ENCODE data around the gene TMEM255B.
A peak's percentile ranks its signal among the peaks of the same experiment; 100 is the strongest.

Gene TMEM255B

DNA sequence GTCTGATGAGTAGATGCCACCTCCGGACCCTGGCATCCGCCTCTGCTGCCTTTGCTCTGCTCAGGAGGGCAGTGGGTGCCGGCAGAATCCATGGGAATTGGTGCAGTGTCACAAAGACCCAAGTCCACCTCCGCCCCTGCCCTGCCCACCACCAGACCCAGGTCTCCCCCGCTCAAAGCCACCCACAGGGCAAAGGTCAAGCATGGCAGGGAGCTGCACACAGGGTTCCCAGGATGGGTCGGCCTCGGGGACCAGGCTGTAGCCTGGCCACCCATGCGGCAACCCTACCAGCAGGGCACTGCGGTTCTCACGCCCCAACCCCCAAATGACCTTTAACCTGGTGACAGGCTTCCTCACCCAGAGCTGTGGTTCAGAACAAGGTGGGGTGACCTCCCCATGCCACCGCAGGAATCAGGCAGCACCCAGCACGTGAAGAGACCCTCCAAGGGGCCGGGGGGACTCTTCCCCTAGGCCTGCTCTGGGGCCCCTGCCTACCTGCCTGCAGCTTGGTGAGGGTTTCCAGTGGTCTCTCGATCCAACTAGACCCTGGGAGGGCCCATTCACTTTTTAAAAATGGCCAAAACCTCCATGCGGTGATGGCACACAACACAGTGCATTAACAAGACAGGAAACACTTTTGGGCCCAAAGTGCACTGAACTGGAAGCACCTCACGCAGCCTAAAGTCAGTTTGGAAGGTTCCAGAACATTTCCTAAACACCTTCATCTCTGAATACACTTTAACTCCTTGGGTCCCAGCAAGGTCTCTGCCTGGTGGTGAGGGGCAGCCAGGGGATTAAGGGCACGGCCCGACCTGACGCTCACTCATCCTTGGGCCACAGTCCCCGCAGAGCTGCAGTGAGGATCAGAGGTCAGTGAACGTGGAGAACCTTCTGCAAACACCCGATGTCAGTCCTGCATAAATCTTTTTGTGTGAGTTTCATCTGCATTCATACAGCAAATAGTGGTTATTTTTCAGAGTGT lies 93.8 kb downstream of the TMEM255B start:
- no peak for DNase-seq

DNA sequence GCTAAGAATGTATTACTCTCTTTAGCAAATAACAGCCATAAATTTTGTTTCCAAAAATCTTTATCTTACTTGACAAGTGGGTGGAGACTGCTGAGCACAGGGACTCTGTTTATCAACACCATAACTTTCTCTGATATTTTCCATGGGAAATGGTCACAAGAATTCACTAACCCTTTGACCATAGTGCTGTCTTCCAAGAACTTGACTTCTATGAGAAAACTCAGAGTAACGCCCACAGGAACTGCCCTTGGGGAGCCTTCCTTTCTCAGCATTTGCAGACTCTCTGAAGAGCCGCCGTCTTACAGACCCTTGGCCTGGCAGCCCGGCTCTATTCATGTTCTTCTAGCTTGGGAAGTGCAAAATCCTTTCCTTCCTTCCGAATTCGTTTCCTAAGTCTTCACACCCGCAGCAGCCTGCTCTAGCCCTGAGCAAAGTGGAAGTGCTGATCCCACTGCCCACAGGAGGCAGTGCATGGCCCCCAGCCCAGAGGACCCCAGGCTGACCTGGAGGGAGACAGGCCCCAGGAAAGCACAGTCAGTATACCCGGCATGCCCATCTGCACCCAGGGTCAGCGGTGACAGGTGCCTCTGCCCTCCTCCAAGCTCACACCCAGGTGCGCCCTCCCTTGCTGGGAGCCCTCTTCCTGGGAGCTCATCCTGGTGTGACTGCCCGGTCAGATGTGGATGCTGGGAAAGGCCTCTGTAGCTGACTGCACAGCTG lies 94.7 kb downstream of the TMEM255B start:
- peak; percentile 34 for DNase-seq

DNA sequence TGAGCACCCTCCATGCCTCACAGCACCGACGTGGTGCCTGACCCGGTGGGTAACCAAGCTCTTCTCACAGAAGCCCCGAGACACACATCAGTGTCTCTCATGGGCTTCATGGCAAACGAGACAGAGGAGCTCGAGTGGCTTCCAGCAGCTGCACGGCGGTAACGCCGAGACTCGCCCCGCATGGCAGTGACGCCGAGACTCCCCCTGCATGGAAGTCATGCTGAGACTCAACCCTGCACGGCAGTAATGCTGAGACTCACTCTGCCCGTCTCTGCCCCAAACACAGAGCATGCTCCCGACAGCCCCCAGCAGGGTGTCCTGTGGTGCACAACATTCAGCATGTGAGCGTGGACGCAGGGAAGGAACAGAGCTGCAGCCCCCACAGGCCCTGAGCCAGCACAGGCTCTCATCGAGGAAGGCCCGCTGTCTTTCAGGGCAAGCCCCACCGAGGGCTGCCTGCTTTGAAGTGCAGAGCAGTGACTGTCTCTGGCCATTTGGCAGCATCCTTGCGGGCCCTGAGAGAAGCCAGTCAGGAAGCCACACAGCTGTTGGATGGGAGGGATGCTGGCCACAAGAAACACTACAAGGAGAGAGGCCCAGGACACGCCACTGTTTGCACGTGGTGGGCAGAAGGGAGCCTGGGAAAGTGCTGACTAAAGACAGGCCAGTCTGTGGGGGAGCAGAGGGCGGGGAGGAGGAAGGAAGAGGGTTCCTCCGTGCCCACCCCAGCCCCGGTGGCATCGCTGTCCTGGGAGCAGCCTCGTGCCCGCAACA lies 95.4 kb downstream of the TMEM255B start:
- DNase-seq: peak; percentile 65

DNA sequence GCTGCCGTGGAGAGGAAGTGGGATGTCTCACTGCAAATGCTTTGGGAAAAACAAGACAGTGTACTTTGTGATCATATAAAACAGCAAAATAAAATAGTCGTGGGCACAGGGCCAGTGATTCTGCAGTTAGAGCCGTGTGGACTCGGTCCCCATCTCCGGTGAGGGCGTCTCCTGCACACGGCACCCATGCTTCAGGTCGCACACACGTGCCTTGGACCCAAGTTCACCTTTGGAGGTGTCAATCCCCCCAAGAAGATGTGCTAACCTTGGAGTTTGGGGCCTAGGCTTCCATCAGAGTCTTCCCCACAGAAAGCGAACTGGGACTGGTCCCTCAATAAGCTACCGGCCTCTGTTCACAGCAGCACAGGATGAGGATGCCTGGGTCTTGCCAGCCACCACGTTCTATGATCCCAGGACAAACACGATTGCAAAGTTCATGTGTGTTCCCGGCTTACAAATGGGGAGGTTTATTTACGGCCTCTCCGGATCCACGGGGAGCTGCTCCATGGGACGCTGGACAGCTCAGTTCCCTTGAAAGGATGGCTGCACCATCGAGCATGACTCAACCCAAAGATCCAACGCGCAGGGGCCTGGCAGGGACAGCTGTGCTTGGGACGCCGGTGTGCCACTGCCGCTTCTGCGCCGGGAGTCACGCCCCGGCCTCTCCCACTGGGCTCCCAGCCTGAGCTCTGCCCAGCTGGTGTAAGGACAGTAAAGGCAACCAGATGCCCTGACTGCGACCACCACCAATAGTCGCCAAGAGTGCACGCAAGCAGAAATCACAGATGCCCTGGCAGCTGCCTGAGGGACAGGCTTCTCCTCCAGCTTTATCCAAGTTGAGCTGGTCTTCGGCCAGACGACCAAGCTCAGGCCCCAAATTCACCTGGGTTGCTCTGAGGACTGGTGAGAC lies 96.2 kb downstream of the TMEM255B start:
- no peak for DNase-seq

DNA sequence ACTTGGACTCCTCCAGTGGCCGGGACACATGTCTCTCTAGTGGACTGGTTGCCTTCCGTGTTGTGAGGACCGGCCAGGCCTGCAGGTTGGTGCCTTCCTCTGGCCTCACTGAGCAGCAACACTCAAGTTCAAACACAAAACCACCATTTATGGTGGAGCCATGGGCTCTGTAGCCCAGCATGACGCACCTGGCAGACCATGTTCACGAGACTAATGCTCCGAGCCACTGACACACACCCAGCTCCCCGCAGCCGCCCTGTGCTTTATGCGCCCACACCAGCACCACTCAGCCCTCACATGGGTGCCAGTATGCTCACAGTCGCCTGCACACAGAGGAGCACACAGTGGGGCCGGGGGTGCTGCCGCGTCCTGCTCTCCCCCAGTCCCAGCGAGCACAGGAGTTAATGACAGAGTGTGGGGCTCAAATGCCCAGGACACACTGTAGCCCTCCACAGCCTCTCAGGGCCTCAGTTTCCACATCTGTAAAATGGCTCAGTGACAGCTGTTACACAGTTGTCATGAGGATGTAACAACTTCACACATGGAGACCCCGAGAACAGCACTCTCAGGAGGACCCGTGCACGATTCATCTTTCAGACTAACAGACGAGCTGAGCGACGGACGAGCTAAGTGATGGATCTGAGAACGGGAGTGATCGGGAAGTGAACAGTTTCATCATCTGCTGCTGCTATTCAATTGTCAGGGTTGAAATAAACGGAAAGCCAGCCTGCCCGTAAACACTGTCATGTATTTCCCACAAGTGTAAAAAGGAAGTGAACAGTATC lies 97.1 kb downstream of the TMEM255B start:
- no peak for DNase-seq

DNA sequence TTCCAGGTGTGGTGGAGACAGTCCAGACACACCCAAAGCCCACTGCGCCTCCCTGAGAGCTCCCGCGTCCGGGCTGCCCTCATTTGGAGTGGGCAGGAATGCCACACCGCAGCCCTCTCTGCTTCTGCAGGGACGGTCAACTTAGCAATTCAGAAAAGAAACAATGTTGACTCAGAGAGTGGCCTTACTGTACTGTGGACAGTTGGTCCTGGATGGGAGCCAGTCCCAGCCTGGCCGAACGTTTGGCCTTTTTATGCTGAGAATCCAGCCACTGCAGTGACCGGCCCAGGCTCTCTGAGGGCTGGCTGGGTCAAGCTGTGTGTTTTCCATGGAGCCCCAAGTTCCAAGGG lies 97.7 kb downstream of the TMEM255B start:
- DNase-seq: no peak

DNA sequence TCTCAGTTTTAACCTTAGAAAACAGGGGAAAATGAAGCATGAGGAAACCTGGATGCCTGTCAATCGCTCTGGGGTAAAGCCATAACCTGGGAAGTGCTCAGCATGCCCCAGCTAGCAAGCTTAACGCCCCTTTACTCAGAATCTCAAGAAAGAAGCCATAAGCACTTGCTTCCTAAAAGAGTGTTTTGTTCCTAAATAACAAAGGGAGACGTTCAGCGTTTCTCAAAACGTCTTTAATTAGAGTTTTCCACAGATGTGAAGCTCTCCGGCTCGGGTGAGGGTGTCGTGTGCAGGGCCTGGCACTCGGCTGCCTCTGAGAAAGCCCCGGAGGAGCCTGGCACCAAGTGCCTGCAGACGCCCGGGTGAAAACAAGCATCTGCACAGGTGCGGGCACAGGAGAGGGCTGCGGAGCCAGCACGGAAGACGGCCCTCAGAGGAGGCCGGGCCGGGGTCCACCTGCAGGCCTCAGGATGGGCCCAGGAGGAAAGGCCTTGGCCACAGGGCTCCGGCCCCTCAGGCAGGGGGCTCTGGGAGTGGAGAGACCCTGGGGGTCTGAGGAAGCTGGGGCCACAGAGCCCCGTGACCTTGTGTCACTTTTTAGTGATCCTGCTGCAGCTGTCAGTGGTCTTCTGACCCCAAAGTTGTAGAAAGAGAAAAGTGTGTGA lies 98.6 kb downstream of the TMEM255B start:
- no peak for DNase-seq

DNA sequence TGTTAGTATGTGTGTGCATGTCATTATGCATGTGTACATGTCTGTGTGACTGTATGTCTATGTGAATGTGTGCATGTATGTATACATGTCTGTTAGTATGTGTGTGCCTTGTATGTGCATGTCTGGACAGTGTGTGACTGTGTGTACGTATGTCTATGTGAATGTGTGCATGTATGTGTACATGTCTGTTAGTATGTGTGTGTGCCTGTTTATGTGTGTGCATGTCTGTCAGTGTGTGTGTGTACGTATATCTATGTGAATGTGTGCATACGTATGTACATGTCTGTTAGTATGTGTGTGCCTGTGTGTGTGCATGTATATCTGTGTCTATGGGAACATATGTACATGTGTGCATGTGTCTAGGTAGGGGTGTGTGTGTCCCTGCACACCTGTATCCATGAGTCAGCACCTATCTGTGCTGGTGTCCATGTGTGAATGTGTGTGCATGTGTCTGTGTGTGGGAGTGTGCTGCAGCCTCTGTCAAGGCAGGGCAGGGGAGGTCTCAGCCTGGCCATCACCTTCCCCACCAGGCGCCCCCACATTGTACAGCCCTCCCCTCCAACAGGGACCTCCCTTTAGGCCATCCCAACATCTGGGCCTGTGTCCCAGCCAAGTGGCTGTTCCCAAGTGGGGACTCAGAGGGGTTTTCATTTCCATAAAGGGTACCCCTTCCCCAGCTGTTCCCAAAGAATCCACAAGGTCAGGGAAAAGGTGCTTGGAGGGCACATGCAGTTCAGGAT lies 100.5 kb downstream of the TMEM255B start:
- DNase-seq: no peak

DNA sequence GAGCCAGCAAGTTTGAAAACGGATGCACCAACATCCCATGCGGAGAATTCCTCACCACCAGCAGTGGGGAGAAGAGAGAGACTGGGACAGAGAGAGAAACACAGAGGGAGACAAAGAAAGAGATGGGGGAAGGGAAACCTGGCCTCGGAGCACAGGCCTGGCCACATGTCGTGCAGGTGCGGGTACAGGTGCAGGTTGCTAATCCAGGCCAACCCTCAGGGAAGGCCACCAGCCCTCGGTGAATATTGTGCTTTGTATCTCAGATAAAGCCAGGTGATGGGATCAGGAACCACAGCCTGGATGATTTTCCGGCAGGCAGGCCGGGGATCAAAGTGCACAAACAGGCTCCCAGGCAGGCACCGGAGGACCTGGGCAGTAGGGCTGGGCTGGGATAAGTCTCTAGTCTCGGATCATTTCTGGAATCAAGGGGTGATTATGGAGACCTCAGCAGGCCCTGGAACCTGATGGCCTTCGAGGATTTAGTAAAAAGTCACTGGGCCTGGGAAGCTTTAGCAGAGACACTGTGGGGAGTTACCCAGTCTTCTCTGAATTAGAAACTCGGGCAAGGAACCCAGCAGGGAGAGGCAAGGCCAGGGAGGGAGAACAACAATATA lies 101.1 kb downstream of the TMEM255B start:
- no peak for DNase-seq

DNA sequence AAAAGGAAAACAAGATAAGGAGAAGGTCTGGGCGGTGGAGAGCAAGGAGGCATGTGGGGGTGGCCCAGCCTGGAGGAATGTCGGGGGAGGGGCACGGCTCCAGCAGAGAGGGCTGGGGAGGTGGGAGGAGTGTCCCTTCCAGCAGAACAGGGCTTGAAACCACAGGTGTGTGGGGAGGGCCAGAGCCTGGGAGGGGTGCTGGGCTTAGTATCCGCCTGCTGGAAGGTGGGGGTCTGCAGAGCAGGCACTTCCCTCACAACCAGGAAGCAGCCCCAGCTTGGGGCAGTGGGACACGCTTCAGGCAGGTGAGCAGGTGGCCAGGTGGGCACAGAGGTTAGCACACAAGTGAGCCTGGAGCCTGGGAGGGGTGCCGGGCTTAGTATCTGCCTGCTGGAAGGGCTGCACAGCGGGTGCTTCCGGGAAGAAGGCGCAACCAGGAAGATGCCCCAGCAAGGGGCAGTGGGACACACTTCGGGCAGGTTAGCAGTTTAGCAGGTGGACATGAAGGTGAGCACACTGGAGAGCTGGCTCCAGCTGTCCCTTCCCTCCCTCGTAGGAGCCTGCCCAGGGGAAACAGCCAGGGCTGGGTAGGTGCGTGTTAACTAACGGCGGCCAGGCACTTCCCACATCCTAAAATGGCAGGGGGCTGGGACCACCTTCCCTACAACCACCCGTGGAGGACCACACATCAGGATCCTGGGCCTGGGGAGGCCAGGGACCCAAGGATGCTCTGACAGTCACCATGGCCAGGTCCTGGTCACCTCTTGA lies 101.8 kb downstream of the TMEM255B start:
- DNase-seq: no peak

DNA sequence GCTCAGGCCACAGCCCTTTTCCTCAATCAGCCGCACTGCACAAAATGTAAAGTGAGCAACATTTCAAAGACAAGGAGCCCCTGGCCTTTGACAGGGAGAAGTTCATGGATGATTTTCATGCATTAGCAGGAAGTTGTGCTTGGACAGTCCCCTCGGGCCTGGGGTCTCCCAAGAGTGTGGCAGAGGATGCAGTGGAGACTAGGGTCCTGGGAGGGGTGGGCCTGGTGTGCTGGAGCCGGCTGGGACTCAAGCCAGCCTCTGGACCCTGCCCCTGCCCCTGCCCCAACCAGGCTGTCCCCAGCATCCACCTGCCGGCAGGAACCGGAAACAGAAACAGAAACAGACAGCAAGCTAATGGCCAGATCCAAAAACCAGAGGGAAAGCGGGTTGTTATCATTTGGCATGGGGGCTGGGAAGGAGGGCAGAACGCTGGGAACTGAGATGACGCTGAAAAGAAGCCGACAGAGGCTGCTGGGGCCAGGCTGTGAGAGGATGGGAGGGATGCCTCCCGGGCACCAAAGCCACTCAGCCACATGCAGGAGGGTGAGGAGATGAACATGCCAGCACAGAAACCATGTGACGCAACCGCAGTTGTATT lies 102.5 kb downstream of the TMEM255B start:
- DNase-seq: peak; percentile 38

DNA sequence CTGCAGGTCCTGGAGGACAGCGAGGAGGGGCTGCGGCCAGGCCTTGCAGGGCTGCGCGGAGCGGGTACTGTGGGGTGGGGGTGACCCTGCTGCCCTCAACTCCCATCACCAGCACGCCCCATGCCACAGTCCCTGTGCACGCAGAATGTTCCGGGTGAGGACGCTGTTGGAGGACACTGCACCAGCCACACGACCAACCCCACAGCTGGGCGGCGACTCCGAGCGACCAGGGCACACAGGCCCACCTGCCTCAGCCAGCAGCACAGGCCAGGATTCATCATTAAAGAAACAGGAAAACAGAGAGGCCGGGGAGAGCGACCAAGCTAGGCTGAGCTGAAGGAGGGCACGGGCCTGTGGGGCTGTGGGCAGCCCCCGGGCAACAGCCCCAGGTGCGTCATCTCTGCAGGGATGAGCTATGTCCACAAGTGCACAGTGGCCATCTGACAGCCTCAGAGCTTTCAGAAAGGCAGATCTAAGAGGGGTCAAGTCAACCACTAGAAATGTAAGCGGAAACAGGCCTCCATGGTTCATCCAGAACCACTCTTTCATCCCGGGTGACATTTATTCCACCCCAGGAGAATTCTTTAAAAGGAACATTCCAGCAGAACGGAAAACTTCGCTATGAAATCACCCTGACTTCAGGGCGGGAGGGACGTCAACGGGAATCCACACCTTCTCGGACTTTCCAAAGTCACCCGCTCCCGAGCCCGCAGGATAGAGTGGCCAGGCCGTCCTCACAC lies 103.3 kb downstream of the TMEM255B start:
- DNase-seq: no peak

DNA sequence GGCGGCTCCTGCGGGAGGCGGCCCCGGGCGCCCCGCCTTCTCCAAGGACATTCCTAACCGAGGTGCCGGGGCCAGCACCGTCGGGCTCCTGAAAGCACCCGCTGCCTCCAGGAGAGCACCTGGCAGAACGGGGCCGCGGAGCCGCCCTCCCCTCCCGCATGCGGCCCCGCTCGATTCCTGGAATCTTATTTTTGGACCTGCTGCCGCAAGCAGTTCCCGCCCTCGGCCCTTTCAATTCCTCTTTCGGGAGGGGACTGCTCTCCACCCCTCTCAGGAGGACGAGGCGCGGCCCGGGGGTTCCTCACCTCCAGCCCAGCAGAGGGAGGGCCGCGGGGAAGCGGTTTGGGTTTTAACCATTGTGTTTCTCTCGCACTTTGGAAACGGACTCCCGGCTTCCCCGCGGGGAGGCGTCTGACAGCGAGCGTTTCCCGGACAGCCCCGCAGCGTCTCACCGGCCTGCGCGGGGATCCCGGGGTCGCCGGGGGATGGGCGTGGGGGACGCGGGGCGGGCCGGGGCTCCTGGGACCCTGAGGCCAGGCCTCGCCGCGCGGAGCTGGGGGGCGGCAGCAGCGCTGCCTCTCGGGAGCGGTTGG lies 104.0 kb downstream of the TMEM255B start:
- DNase-seq: peak; percentile 70

DNA sequence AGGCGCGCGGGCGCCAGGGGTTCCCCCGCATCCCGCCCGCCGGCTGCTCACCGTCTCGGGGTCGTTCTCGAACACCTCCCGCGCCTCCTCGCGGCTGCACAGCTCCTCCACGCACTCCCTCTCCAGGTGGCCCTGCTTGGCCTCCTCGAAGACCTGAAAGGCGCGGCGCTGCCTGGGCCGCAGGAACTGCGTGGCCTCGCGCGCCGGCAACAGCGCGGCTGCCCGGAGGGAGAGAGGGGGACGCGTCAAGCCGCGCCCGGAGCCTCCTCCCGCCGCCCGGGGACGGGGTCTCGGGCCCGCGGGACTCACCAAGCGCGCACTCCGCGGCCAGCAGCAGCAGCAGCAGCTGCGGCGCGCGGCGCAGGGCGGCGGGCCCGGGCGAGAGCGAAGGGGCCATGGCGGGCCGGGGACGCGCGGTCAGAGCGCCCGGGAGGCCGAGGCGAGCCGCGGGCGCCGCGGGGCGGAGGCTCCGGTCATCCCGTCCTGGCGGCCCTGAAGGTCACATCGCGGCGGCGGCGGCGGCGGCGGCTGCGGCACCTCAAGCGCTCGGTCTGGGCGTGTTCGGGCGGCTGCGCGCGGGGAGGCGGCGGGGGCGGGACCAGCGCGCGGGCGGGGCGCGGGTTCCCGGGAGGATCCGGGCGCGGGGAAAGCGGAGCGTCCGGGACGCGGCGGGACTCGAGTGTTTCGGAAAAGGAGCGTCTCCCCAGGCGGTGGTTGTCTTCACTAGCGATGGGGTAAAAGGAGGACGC lies 104.7 kb downstream of the TMEM255B start, which contains the start of gene GAS6:
TSS of gene GAS6 (minus strand) at position 553 of the 749 bp plus-strand sequence. CDS start at position 397, 156 bp downstream.
- peak; percentile 79 for DNase-seq

DNA sequence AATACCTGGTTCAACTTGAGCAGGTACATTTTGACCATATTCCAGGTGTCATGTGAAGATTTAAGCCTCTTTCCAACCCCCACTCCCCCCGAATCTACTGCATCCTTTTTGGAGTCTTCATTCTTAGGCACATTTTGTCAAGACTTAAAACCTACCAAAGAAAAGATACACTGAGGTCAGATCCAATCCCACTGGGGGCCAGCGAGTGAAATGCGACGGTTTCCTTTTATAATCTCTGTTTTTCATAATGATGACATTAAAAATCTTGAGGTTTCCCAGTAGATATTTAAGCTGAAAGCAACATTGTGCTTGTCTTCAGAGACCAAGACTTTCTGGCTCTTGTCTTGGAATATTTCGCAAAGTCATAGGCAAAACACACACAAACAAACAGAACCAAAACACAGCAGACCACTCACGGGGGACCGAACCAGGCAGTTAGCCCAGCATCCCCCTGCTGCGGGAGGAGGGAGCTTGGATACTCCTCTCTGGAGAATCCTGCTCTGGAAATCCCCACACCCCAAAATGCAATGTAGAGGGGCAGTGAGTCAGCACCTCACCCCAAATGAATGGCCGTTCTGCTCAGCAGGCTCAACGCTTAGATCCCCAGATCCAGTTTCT lies 105.4 kb downstream of the TMEM255B start:
- no peak for DNase-seq

DNA sequence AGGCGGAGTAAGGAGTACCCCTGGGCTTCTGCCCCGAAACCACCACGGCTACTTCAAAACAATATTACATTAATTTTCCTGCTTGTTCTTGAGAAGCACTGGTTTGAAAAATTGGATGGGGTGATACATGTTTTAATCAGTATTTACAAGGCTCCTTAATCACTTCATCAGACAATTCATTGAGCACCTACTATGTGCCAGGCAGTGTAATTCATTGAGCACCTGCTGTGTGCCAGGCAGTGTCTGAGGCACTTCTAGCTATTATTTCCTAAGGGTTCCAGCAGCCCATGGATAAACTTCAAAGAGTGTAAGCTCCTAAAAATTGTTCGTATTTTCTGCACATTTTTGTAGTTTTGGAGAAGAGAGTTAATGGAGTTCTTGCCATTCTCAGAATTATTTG lies 106.4 kb downstream of the TMEM255B start:
- no peak for DNase-seq
